ENCODE measurements around the gene EPHX1.
"Not testable (repeated sequence)": the region's sequence is repeated elsewhere in the genome, so short reads cannot be mapped to it uniquely, and the experiment has no call there.

Gene EPHX1

DNA sequence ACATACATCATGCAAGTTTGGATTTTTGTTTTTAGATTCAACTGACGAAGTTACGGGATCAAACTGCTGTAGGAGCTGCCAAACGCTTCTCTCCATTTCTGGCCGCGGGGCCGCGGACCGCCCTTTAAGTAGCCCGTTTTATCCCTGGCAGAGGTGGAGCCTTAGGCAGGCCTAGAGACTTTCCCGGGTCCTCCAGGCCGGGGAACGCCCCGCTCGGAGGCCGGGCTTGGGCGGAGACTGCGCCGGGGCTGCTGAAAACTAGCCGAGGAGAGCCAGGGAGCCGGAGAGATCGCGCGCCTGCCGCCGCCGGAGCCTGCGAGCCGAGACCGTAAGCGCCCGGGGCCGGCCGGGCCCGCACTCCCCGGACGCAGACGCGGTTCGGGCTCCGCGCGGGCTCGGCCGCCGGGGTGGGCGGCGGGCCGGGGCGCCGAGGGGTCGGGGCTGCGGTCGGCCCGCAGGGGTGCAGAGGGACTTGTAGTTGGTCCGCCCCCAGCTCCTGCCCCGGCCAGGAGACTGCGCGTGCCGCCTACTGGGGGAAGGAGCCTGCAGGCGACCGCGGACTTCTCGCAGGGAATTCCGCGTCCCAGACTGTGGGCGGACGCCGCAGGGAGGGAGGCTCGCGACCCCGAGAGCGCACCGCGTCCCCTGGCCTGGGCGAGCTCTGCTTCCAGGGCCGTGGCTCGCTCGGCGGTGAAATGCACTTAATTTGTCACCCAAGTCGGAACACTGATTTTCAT, at the start of gene EPHX1:
Gene EPHX1, plus strand, starts transcription at position 283 of the 737 bp plus-strand sequence. CDS start 18,606 bp downstream, outside the sequence.
- peak; percentile 48 for DNase-seq

DNA sequence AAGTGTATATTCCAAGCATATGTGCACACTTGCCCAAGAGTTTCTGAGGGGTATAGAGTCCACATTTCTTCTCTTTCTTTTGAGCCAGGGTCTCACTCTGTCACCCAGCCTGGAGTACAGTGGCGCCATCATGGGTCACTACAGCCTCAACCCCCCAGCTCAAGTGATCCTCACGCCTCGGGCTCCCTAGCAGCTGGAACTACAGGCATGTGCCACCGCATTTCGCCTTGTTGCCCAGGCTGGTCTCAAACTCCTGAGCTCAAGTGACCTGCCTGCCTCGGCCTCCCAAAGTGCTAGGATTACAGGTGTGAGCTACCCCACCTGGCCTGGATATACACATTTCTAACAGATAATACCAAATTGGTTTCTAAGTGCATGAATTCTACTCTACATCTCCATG, 49.4 kb upstream of the EPHX1 start:
- no peak for DNase-seq

DNA sequence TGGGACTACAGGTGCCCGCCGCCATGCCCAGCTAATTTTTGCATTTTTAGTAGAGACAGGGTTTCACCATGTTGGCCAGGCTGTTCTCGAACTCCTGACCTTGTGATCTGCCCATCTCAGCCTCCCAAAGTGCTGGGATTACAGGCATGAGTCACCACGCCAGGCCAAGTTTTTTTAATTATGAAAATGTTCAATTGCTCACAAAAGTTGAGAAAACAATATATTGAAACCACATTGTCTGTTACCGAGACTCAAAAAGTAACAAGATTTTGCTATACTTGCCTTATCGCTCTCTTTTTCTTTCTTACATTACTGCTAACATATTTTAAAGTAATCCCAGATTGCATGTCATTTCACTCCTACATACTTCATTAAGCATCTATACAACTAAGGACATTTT, 48.5 kb upstream of the EPHX1 start:
- not testable (repeated sequence) for DNase-seq

DNA sequence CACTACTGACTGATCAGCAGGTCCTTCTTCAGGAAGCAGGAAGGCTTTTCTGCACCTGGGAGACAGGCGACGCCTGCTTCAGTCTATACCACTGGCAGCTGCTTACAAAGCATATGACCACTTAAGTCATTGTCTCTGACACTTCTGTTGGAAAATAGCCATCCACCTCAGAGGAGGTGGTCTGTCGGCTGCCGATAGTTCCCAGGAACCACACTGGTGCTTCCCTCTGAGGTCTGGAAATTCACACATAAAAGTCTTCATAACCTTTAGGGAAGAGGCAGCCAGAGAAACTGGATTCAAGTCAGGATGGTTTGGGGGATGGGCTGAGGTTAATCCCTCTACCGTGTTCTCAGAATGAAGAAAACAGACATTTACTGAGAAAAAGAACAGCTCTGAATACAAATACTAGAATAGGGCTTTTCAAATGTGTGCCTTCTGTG, 47.9 kb upstream of the EPHX1 start:
- DNase-seq, result no peak

DNA sequence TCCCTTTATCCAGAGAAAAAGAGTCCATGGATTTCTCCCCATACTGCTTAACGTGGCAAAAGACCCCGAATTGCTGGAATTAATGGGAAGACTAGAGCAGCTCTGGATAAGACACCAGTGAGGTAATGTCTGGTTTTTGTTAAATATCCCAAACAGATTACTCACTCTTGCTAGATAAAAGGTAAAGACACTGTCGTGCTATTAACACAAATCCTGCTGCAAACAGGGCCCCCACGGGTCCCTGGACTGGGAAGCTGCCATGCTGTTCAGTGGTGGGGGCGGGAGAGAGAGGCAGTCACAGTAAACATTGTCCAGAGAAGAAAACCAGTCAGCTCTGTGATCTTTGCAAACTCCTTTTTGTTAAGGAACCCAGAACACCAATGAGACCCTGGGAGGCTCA, 47.5 kb upstream of the EPHX1 start:
- DNase-seq, result no peak

DNA sequence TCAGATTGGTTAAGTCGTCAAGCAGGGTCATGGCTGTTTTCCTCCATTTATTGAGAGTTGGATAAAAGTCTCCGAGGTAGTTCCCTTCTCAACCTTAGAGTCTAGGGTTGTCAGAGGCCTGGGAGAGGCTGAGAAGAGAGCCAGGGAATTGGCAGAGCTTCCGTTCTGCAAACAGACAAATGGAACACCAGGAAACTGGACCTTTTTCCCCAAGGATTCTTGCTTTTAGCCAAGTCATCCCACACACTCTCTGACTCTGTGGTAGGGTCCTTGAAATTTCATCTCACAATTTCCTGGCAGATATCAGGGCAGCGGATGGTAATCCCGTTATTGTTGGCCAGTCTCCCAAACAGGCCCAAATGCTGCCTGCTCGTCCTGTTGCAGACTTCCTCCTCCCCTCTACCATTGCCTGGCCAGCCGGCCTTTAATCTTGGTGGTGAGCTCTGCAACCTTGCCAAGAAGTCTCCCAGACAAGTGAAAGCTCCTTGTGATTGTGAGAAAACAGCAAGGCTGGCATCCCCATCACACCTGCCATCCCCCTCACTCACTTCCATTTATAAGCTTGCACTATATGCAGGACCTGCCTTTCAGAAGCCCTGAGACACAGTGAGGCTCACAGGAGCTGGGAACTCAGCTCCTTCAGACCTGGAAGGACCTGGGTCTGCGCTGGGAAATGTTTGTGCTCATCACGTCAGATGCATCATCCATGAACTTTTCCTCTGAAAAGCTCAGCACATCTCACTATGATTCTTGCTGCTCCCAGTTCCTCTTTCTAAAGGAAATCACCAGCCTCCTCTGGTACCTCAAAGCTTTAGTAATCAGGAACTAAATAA, 46.0 kb upstream of the EPHX1 start:
- peak; percentile 88 for DNase-seq

DNA sequence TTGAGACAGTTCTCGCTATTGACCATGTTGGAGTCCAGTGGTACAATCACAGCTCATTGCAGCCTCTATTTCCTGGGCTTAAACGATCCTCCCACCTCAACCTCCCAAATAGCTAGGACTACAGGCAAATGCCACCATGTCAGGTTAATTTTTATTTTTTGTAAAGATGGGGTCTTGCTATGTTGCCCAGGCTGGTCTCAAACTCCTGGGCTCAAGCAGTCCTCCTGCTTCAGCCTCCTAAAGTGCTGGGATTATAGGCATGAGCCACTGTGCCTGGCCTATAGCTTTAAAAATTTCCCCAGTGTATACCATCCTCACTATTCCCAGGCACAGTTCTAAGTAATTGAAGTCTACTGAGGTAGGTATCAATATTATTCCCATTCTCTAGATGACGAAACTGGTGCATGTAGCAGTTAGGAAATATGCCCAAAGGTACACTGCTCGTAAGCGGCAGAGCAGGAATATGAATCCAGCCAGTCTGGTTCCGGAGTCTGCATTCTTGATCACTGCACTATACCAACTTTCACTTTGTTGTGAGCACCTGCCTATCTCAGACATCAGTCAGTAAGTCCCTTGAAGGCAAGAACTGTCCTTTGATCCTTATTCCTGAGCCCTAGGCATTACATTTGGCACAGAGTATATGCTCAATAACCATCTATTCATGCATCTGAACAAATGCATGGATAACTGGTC, 43.8 kb upstream of the EPHX1 start:
- DNase-seq, result no peak

DNA sequence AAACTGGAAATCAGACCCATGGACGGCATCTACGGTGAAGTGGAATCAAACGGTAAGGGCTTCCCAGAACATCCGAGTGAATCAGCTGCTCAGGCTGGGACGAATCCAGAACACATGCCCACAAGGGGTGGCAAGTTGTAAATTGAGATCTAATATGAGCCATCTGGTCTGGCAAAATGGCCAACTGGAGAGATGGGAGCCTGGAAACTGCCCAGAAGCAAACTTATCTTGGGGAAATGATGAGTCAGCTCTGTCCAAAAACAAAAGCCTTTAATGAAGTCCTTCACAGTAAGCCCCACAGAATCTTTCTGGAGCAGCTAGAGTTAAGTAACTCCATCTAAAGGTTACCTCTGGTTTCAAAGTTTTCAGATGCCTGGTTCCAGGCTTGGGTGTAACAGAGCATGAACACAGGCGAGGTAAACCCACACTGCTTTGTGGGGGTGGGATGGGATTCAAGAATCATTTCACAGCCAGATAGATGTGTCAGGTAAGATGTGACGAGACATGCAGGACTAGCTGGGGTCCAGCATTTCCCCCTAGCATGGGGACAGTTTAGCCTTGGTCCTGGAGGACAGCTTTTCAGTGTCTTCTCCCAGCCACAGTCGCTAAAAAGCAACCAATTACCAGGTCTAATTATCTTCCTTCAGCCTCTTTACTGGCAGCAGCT, 42.8 kb upstream of the EPHX1 start:
- DNase-seq, result peak; percentile 96

DNA sequence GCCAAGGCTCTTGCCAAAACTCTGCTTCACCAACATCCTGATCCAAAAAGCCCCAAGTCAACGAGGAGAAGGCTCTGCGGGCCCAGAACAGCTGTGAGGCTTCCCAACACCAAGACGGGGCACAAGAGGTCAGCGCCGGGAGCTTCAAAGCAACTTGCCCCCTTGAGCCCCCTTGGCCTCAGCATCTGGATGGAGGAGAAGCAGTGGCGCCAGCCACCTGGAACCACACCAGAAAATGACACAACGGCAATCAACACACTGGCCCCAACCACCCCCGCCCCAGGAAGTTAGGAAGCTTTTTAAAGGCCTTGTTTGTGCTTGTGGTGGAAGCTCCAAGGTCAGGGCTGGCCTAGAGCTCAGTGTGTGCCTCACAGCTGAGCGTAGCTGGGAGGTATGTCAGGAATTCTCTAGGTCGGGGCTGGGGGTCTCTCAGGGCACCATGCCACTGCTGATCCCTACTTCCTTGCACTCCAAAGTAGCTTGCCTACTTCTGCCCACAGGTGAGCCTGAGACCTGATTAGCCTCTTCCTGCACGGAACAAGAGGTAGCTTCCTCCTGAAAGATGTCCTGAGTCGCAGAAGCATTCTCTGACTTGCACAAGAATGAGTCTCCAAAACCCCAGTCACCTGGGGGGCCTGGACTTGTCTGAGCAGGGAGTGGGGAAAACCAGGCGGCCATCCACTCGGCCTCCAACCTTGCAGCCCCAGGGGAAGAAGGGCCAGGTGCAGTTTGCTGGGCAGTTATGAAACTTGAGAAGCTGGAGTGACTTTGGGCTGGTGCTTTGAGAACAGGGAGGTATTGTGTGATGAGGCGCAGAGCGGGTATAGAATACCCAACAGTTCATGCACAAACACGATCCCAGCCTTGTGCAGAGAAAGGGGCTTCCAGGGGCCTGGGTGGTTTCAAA, 42.0 kb upstream of the EPHX1 start:
- peak; percentile 95 for DNase-seq

DNA sequence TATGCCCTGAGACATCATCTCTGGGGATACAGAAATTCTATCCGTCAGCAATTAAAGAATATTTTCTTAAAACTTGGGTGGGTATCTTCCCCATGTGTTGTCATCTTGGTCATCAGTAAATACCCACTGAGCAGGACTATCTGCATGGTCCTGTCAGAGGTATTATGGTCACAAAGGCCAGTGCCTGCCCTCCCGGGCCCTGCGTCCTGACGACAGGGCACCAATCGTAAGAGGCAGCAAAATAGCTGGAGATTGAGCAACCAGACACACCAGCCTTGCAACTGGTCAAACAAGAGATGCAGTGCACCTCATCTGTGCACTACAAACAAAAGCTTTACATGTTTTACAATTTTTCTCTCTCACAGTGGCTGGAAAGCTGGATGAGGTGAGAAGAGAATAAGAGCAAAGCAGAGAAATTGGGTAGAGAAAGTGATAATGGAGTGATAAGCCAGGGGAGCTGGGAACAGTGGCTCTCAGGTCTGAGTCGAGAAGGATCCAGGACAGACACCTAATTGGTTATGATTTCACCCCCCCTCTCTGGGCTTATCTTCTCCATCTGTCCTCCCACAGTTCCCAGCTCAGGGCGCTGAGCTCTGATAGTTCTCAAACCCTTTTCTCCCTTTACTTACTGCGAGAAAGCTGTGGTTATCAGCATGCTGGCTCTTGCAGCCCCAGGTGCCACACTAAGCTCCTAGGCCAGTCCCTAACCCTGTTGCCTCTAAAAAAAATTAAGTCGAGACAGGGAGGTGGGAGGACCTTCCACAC, 41.1 kb upstream of the EPHX1 start:
- DNase-seq, result no peak

DNA sequence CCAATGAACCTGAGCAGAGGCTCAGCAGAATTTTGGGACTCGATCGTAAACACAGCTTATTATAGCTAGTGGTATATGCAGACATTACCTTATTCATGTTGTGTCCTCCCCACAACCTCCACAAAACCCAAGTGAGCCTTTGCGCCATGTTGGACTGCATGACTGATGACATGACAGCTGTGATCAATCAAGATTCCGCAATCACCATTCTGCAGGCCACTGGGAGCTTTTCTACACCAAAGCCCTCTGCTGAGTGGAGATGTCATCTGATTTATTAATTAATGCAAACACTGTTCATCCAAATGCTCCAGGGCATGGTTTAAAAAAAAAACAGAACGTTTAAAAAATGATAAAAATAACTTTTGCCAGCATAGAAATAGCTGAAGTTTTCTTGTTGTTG, 40.2 kb upstream of the EPHX1 start:
- no peak for DNase-seq

DNA sequence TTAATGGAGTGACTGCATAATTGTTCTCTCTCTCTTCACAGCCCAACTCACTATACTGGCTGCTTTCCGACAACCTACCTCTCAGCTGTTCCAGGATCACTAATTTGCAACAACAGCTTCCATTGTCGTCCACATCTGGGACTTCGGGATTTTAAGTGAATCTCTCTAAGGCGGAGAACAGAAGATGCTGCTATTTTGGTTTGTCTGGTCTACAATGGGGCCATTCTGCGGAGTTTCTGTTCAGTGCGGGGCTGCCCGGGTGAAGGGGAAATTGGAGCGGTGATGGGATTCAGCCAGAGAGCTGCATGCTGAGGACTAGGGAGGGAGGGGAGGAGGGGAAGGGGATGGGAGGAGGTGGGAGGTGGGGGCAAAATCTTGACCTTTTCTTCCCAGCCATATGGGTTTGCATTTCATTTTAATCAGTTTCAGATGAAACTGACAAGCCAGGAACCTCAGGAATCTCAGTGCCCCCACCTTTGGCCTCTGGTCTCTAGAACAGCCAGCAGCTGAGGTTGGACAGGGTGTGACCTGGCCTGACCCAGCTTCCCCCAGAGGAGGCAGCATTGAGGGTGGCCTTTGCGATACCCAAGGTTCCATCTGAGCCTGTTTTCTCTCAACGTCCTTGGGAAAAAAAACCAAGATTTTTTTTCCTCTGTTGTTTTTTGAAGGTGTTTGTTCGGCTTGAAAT, 39.2 kb upstream of the EPHX1 start:
- DNase-seq, result no peak

DNA sequence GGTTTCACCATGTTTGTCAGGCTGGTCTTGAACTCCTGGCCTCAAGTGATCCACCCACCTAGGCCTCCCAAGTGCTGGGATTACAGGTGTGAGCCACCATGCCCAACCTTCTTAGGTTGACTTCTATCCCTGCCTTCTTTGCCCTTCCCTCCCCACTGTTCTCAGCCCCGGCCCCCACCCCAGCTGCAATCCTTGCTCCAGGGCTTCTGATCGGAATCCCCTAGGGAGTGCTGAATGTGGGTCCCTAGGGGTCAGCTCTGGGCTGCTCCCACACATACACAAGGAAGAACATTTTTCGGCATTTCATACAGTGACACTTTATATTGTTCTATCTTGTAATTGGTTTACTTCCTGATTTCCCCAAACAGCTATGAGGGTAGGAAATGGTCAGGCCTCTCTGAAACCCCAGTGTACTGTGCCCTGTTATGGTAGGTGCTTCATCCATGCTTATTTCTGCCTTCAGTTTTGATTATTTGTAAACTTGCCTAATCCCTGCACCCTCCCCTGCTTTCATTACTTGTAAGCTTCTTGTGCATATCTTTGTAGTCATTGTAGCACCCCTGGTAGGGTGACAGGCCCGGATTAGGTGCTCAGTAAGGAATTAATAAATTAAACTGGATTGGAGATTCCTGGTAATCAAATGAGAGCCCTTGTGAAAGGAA, 38.1 kb upstream of the EPHX1 start:
- DNase-seq, result no peak

DNA sequence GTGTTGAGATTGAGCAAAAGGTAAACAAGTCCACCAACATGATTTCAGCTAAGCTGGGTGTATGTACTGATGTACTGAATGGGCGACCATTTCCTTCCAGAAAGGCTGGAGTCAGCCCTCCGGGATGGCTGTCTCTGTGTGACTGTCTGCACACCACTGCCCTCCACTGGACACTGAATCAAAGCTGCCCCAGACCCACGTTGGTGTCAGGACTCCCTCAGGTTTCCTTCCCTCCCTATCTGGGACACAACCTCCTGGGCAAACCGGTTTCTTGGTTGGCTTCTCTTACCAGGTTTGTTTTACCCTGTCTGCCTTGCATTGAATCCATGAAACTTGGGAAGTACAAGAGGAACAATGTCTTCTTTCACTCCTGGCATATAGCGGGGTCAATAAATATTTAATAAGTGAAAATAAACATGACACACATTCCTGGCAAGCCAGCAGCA, 37.6 kb upstream of the EPHX1 start:
- peak; percentile 35 for DNase-seq

DNA sequence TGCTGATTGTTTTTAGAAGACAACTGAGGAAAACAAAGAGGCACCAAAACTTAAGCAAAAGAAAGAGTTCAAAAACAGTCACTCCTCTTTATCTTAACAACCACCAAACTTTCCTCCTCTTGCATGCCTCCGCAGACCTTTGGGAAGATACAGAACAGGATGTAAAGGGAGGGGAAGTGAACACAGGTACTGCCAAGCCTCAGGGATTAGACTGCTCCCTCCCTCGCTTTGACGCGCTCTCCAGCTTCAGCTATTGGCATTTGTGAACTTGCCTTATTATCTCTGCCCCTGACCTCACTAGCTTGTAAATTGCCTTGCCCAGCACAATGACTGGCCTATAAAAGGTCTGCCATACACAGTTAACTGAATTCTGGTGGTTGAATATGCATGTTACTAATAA, 37.1 kb upstream of the EPHX1 start:
- DNase-seq, result no peak

DNA sequence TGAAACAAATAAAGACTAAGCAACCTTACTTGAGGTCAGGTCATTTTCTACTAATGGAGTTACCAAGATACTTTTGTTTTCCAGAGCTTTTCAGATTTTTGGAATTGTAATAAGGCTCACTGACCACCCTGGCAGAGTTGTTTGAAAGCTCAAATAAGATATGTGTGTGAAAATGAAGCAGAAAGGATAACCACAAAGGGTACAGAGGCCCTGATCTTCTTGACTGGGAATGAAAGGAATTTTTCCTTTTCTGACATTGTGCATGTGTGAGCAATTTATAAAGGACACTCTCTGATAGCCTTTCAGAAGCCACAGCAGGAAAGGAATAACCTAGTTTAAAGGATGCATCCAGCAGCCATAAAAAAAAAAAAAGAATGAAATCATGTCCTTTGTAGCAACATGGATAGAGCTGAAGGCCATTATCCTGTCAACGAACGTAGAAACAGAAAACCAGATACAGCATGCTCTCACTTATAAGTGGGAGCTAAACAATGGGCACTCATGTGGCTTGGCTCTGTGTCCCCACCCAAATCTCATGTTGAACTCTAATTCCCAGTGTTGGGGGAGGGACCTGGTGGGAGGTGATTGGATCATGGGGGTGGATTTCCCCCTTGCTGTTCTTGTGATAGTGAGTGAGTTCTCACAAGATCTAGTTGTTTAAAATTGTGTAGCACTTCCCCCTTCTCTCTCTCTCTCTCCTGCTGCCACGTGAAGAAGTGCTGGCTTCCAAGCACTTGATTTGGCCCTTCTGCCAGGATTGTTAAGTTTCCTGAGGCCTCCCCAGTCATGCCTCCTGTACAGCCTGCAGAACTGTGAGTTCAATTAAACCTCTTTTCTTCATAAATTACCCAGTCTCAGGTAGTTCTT, 35.4 kb upstream of the EPHX1 start:
- no peak for DNase-seq

DNA sequence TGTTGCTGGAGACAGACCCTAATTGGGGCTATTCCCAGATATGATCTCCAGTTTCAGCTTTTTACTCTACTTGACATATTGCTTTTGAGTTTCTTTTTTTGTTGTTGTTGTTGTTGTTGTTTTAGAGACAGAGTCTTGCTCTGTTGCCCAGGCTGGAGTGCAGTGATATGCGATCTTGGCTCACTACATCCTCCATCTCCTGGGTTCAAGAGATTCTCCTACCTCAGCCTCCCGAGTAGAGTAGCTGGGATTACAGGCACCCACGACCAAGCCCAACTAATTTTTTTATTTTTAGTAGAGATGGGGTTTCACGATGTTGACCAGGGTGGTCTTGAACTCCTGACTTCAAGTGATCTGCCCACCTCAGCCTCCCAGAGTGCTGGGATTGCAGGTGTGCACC, 33.6 kb upstream of the EPHX1 start:
- DNase-seq, result no peak

DNA sequence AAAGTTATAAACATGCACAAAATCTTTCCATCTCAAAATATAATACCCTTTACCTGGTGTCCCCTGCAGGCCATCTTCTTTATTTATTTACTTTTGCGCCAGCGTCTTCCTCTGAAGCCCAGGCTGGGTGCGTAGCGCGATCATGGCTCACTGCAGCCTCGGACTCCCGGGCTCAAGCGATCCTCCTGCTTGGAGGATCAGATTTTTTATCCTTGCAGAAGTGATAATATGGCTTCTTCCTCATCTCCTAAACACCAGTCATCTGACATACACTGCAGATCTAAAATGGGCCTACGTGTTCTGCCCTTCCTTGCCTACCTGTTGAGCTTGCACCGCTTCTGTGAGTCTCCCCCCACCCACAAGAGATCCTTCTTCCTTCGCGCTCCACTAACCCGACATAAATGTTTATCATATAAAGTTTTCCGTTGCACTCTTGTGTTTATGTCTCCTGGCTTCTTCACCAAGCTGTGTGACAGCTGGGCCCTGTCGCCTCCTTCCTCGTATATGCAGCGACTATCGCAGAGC, 32.8 kb upstream of the EPHX1 start:
- DNase-seq, result no peak

Measured in NCI-H446 treated with DMSO at 0.1 percent for 48 hours (cell line).